ENCODE measurements around the gene DBX1. TPM values are rescaled to one million over a fixed set of nuclear protein-coding genes. Genes with fewer than 3 reads are reported as not detected.

Gene DBX1
- total RNA-seq, 3 donors from 2014 or later: not detected

Other genes with a start within 250 kb of the DBX1 start
- gene HTATIP2, start 203.2 kb upstream of the DBX1 start, total RNA-seq: 10 to 100 TPM; 36.6 to 44.3 (median 37.8) TPM
- 10 to 100 TPM; 55.5 to 60.2 (median 57.1) TPM for gene PRMT3, start 227.2 kb upstream of the DBX1 start, total RNA-seq

All from activated T-cell treated with anti-CD3 and anti-CD28 coated beads, Interleukin-2, amount 50 U/mL, for 4 hours (primary cell).